ENCODE results near the gene ITIH6.

GRCh38 chrX:54818221-54818620 is 20.2 kb upstream of the ITIH6 start:
- TF ChIP-seq CTCF (conservative IDR thresholded peaks at IDR 0.05) (no peak), ZFX (IDR thresholded peaks at IDR 0.05) (no peak)

Measured in C4-2B (cell line).